OCI-LY3 (cell line): ENCODE data around the gene RPS14.

Experiments used
- CTCF ChIP-seq: fragments of 200-600, 300-600 bp; sonication (generic); IDR thresholded peaks from 2 replicates; pipeline ENCODE4 v1.5.1; 2014; ENCODE audit warnings: antibody characterized with exemption, low read length, low read depth
- EZH2phosphoT487 ChIP-seq: fragments of 200-600 bp; shearing (Covaris generic); IDR thresholded peaks from 2 replicates; pipeline ENCODE4 v1.6.1; 2018; ENCODE audit warnings: antibody characterized with exemption, mixed run types, low read depth

- no peak for TF ChIP-seq CTCF
- TF ChIP-seq EZH2phosphoT487, result no peak
Measured at GRCh38 chr5:150469718-150470469, 20.4 kb upstream of the RPS14 start.
